ENCODE data around the gene INKA2.
"Not testable (repeated sequence)": the region's sequence is repeated elsewhere in the genome, so short reads cannot be mapped to it uniquely, and the experiment has no call there.

Gene INKA2

GRCh38 chr1:111745675-111746613 is 6.7 kb upstream of the INKA2 start:
- no peak for TF ChIP-seq JUND (IDR thresholded peaks at IDR 0.05; ENCODE audit: low read depth)
- DNase-seq (ENCODE audit: low read depth in 1 of 2, low spot score in 1 of 2) = no peak
- in situ Hi-C loops (cut with HindIII; ENCODE audit: low pct_unique_long_range_greater_than_20kb, low sequenced_read_pairs) = no loop called here

DNA sequence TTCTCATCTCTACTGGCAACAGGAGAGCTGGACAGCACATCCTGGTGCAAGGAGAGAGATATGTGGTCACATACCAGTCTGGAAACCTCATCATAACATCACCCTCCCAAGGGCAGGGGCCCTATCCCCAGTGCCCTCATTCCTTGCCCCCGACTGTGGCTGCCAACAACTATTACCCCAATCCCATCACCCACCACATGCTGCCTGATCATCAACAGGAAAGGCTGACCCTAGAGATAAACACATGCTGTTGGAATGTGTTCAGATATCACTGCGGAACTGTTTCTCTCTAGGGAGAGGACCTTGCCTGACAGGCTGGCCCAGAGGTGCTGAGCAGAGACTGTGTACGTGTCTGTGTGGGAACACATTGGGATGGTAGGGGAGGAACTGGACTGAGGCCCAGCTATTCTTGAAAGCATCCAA is 4.5 kb upstream of the INKA2 start:
- no peak for DNase-seq (ENCODE audit: low read depth in 1 of 2, low spot score in 1 of 2)
- no peak for TF ChIP-seq JUND (IDR thresholded peaks at IDR 0.05; ENCODE audit: low read depth)
- in situ Hi-C loops (cut with HindIII; ENCODE audit: low pct_unique_long_range_greater_than_20kb, low sequenced_read_pairs) = no loop called here

GRCh38 chr1:111742938-111743549 is 3.8 kb upstream of the INKA2 start:
- in situ Hi-C loops (cut with HindIII; ENCODE audit: low pct_unique_long_range_greater_than_20kb, low sequenced_read_pairs) = no loop called here
- no peak for TF ChIP-seq JUND (IDR thresholded peaks at IDR 0.05; ENCODE audit: low read depth)
- no peak for DNase-seq (ENCODE audit: low read depth in 1 of 2, low spot score in 1 of 2)

DNA sequence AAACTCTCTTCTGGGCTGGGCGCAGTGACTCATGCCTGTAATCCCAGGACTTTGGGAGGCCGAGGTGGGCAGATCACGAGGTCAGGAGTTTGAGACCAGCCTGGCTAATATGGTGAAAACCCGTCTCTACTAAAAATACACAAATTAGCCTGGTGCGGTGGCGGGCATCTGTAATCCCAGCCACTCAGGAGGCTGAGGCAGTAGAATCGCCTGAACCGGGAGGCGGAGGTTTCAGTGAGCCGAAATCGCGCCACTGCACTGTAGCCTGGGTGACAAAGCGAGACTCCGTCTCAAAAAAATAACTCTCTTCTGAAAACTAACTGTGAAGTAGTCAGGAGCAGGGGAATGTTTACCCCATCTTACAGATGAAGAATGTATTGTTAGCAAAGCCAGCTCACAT is 3.1 kb upstream of the INKA2 start:
- in situ Hi-C loops (cut with HindIII; ENCODE audit: low pct_unique_long_range_greater_than_20kb, low sequenced_read_pairs); DNase-seq (ENCODE audit: low read depth in 1 of 2, low spot score in 1 of 2): not testable (repeated sequence)

- in situ Hi-C loops (cut with HindIII; ENCODE audit: low pct_unique_long_range_greater_than_20kb, low sequenced_read_pairs) = no loop called here
- peak in 1 of 2 experiments; percentile 73 for DNase-seq (ENCODE audit: low read depth in 1 of 2, low spot score in 1 of 2)
- TF ChIP-seq JUND (IDR thresholded peaks at IDR 0.05; ENCODE audit: low read depth) = no peak
Measured at GRCh38 chr1:111739925-111740765, 950 bp upstream of the INKA2 start.

DNA sequence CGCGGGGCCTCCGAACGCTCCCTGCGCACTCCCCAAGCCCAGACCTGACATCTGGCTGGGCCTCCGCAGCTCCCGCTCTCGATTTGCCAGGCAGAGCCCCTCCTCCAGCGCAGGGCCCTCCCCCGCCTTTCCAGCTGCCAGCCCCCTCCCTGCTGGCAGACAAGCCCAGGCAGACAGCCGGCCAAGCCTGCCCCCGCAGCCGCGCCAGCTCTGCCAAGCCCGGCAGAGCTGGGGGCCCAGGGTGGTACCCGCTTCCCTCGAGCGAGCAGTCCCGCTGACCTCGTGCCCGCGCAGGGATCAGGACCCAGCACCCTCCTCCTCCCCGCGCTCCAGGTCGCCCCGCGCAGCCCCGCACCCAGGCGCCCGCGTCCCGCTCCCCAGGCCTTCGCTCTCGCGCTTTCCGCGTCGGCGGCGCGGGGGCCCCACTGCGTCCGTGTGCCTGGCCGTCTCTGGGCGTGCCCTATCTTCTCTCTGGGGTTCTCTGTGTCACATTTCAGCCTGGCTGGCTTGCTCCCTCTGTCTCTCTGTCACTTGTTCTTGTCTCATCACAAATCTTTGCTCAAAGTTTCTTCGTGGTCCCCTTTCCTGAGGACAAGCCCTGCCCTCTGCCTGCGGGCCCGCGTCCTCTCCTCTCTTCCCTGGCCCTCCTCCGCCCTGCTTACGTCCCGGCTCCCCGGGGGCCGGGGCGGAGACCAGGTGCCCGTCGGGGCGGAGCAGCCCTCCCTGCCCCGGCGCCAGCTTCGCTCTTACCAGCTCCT is 580 bp downstream of the INKA2 start:
- TF ChIP-seq JUND (IDR thresholded peaks at IDR 0.05; ENCODE audit: low read depth) = no peak
- peak; percentile 30 to 79 for DNase-seq (ENCODE audit: low read depth in 1 of 2, low spot score in 1 of 2)
- in situ Hi-C loops (cut with HindIII; ENCODE audit: low pct_unique_long_range_greater_than_20kb, low sequenced_read_pairs) = no loop called here

GRCh38 chr1:111738133-111738435 is 1.1 kb downstream of the INKA2 start:
- DNase-seq (ENCODE audit: low read depth in 1 of 2, low spot score in 1 of 2) = no peak
- TF ChIP-seq JUND (IDR thresholded peaks at IDR 0.05; ENCODE audit: low read depth) = no peak
- in situ Hi-C loops (cut with HindIII; ENCODE audit: low pct_unique_long_range_greater_than_20kb, low sequenced_read_pairs) = no loop called here

DNA sequence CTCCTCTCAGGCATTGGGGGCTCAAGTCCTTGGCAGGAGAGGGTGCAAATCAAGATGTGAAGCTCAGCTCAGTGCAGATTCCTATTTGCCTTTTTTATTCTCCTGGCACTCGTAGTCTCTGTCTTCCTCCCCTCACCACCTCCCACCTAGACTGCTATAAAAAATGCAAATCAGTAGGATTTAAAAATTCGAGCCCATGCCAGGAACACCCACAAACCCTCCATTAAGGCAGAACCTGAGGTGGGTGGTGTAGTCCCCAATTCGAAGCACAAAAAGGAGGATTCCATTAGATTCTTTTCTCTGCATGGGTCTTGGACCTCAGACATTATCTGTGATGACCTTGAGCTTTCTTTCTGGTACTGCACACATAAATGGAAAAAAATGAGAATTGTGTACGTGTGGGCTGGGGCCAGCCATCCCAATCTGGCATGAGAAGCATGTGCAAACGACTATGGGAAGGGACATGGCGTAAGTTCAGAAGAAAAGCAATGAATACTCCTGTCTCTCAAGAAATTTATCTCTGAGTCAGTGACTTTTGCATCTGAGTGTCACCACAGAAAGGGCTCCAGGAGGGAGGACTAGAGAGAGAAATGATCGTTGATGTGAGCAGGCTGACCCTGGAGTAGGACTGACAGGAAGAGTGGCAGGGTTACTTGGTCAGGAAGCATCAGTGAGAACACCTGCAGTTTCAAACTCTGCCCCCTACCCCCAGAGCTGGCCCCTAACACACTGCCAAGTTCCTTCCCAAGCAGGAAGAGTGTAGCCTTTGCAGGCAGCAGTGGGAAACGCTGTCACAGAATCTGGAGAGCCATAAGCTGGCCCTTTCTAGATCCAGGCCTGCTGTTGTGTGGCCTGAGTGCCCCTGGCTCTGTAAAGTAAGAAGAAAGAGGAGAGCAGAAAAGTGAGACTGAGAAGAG is 1.7 kb downstream of the INKA2 start:
- TF ChIP-seq JUND (IDR thresholded peaks at IDR 0.05; ENCODE audit: low read depth) = no peak
- in situ Hi-C loops (cut with HindIII; ENCODE audit: low pct_unique_long_range_greater_than_20kb, low sequenced_read_pairs) = no loop called here
- no peak for DNase-seq (ENCODE audit: low read depth in 1 of 2, low spot score in 1 of 2)

GRCh38 chr1:111736548-111737215 is 2.5 kb downstream of the INKA2 start:
- no peak for DNase-seq (ENCODE audit: low read depth in 1 of 2, low spot score in 1 of 2)
- in situ Hi-C loops (cut with HindIII; ENCODE audit: low pct_unique_long_range_greater_than_20kb, low sequenced_read_pairs) = no loop called here
- no peak for TF ChIP-seq JUND (IDR thresholded peaks at IDR 0.05; ENCODE audit: low read depth)

- DNase-seq (ENCODE audit: low read depth in 1 of 2, low spot score in 1 of 2) = no peak
- in situ Hi-C loops (cut with HindIII; ENCODE audit: low pct_unique_long_range_greater_than_20kb, low sequenced_read_pairs) = no loop called here
- no peak for TF ChIP-seq JUND (IDR thresholded peaks at IDR 0.05; ENCODE audit: low read depth)
Measured at GRCh38 chr1:111735858-111736544, 3.2 kb downstream of the INKA2 start.
